ENCODE measurements around the gene KIF6.

KIF6 gene

DNA sequence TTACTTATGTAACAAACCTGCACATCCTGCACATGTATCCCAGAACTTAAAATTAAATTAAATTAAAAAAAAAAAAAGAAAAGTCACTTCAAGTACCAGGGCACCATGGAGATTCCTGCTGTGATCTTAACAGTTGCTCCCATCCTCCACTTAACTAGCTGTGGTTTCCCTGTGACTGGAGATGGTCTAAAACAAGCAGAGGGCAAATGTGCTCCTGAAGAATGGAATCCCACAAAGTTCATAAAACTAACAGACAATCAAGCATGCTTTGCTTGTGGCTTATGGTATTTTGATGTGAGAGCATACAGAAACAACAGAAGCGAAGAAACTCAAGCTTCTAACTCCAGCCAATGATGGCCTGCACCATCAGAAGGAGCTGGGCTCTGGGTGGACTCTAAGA is 249.1 kb downstream of the KIF6 start:
- no peaks in the 10 kb centered on the region for H3K79me2 ChIP-seq
- TF ChIP-seq, protein P1, sequence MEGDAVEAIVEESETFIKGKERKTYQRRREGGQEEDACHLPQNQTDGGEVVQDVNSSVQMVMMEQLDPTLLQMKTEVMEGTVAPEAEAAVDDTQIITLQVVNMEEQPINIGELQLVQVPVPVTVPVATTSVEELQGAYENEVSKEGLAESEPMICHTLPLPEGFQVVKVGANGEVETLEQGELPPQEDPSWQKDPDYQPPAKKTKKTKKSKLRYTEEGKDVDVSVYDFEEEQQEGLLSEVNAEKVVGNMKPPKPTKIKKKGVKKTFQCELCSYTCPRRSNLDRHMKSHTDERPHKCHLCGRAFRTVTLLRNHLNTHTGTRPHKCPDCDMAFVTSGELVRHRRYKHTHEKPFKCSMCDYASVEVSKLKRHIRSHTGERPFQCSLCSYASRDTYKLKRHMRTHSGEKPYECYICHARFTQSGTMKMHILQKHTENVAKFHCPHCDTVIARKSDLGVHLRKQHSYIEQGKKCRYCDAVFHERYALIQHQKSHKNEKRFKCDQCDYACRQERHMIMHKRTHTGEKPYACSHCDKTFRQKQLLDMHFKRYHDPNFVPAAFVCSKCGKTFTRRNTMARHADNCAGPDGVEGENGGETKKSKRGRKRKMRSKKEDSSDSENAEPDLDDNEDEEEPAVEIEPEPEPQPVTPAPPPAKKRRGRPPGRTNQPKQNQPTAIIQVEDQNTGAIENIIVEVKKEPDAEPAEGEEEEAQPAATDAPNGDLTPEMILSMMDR (IDR thresholded peaks at IDR 0.05), result no peak
- H3K27ac ChIP-seq, result no peak overlapping the region
- H3K4me2 ChIP-seq (ENCODE audit: low read length), result no peak overlapping the region
- H3K27me3 ChIP-seq (ENCODE audit: control insufficient read depth, insufficient read depth, low read length), result no peaks in the 10 kb centered on the region
- H2AFZ ChIP-seq, result no peak overlapping the region
- no peaks in the 10 kb centered on the region for H3K9me3 ChIP-seq (ENCODE audit: control insufficient read depth, low read length)
- no peak overlapping the region for H3K9ac ChIP-seq
- H3K4me3 ChIP-seq (ENCODE audit: low read depth, low read length), result no peak overlapping the region
- no peaks in the 10 kb centered on the region for H3K36me3 ChIP-seq (ENCODE audit: control insufficient read depth, insufficient read depth, low read length)
- H3K4me1 ChIP-seq, result no peaks in the 10 kb centered on the region

DNA sequence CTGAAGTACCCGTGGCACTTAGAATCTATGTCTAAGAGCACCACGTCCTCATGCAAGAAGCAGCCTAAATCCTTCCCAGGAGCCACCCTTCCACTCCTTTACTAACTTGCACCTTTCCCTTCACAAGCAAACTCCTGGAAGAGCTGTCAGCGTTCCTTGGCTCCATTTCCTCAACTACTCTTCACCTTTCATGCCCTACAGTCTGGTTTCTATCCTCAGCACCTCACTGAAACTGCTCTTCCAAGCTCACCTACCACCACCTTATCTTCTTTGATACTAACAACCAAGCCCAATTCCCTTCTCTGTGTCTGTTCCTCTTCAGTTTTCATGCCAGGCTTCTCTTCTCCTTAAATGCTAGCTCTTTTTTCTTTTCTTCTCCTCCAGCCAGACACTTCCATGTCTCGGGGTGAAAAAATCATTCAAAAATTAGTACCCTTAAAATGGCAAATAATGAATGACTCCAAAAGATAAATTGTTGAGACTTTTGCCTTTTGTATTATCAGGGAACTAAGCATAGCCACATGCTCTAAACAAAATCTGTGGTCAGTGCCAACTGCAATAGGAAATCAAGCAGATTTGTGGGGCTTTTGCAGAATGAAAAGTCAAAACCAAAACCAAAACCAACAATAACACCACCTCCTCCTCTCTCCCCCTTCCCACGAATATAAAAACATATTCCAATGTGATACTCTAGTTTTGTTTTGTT is 253.1 kb downstream of the KIF6 start:
- Histone ChIP-seq H3K9ac (no peak overlapping the region), H3K36me3 (ENCODE audit: control insufficient read depth, insufficient read depth, low read length) (no peaks in the 10 kb centered on the region), H3K4me1 (no peaks in the 10 kb centered on the region), H2AFZ (no peak overlapping the region), H3K4me3 (ENCODE audit: low read depth, low read length) (no peak overlapping the region), H3K27ac (no peak overlapping the region), H3K27me3 (ENCODE audit: control insufficient read depth, insufficient read depth, low read length) (no peaks in the 10 kb centered on the region), H3K79me2 (no peaks in the 10 kb centered on the region), H3K9me3 (ENCODE audit: control insufficient read depth, low read length) (no peaks in the 10 kb centered on the region), H3K4me2 (ENCODE audit: low read length) (no peak overlapping the region)
- TF ChIP-seq, protein P1 (IDR thresholded peaks at IDR 0.05), result no peak

DNA sequence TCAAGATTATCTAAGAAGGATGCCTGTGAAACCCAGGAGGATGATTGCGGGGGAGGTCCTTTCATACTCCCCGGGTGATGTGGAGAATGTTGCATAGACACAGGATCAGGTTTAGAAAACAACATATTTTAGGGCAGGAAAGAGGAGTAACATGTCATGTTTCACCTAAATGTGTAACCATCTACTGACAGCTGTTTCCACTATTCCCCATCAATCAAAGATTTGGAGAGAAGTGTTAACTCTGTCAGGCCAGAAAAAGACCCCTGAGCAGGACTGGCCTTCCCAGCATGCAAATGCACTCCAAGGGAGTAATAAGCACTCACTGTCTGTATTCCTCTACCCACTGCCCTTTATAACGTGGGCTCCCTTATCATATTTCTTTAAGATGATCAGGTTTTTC is 254.7 kb downstream of the KIF6 start:
- Histone ChIP-seq H3K79me2 (no peaks in the 10 kb centered on the region), H2AFZ (no peak overlapping the region), H3K4me3 (ENCODE audit: low read depth, low read length) (no peak overlapping the region), H3K27ac (no peak overlapping the region), H3K4me2 (ENCODE audit: low read length) (no peak overlapping the region), H3K9ac (no peak overlapping the region), H3K36me3 (ENCODE audit: control insufficient read depth, insufficient read depth, low read length) (no peaks in the 10 kb centered on the region), H3K9me3 (ENCODE audit: control insufficient read depth, low read length) (no peaks in the 10 kb centered on the region), H3K4me1 (no peaks in the 10 kb centered on the region), H3K27me3 (ENCODE audit: control insufficient read depth, insufficient read depth, low read length) (no peaks in the 10 kb centered on the region)
- TF ChIP-seq, protein P1 (IDR thresholded peaks at IDR 0.05), result no peak

DNA sequence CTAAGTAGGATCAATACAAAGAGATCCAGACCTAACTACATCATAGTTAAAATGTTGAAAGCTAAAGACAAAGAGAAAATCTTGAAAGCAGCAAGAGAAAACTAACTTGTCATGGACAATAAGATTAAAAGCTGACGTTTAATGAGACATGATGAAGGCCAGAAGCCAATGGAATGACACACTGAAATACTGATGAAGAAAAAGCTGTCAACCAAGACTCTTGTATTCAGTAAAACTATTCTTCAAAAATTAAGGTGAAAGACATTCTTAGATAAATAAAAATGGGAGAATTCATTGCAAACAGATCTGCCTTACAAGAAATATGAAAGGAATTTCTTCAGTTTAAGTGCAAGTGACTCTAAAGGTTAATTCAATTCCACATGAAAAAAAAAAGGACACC is 256.8 kb downstream of the KIF6 start:
- Histone ChIP-seq H3K9ac (no peak overlapping the region), H2AFZ (no peak overlapping the region), H3K4me3 (ENCODE audit: low read depth, low read length) (no peak overlapping the region), H3K27ac (no peak overlapping the region), H3K4me2 (ENCODE audit: low read length) (no peak overlapping the region), H3K36me3 (ENCODE audit: control insufficient read depth, insufficient read depth, low read length) (no peaks in the 10 kb centered on the region), H3K27me3 (ENCODE audit: control insufficient read depth, insufficient read depth, low read length) (no peaks in the 10 kb centered on the region), H3K79me2 (no peaks in the 10 kb centered on the region), H3K9me3 (ENCODE audit: control insufficient read depth, low read length) (no peaks in the 10 kb centered on the region), H3K4me1 (no peaks in the 10 kb centered on the region)
- TF ChIP-seq, protein P1 (IDR thresholded peaks at IDR 0.05), result no peak

DNA sequence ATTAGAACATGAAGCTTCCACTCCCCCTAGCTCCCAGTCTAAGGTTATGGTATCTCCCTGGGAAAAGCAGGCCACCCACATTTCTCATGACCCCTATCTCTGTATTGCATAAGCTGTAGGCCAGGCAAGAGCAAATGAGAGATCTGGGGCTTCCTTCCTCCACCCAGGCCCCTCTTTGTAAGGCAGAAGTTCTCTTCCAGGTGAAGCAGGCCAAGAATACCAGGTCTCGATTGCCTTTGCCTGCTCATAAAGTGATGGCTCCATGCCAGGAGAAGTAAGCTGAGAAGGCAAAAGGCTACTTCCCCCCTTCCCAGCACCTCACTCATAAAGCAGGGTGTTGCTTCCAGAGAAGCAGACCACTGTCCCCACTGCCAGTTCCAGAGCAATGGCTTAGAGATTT is 258.6 kb downstream of the KIF6 start:
- H3K4me3 ChIP-seq (ENCODE audit: low read depth, low read length), result no peak overlapping the region
- H3K4me1 ChIP-seq, result no peaks in the 10 kb centered on the region
- H3K4me2 ChIP-seq (ENCODE audit: low read length), result no peak overlapping the region
- no peak overlapping the region for H3K27ac ChIP-seq
- no peaks in the 10 kb centered on the region for H3K79me2 ChIP-seq
- H3K9ac ChIP-seq, result no peak overlapping the region
- no peaks in the 10 kb centered on the region for H3K9me3 ChIP-seq (ENCODE audit: control insufficient read depth, low read length)
- TF ChIP-seq, protein P1 (IDR thresholded peaks at IDR 0.05), result no peak
- H3K36me3 ChIP-seq (ENCODE audit: control insufficient read depth, insufficient read depth, low read length), result no peaks in the 10 kb centered on the region
- H3K27me3 ChIP-seq (ENCODE audit: control insufficient read depth, insufficient read depth, low read length), result no peaks in the 10 kb centered on the region
- H2AFZ ChIP-seq, result no peak overlapping the region
